Measurements from ENCODE around the gene MMP19. TPM values are rescaled to one million over a fixed set of nuclear protein-coding genes. Genes with fewer than 3 reads are reported as not detected.
"Not testable (repeated sequence)": the region's sequence is repeated elsewhere in the genome, so short reads cannot be mapped to it uniquely, and the experiment has no call there.

MMP19 gene
- total and polyA plus RNA-seq, 11 donors = 0.48 to 16.1 (median 2.8) TPM

DNA sequence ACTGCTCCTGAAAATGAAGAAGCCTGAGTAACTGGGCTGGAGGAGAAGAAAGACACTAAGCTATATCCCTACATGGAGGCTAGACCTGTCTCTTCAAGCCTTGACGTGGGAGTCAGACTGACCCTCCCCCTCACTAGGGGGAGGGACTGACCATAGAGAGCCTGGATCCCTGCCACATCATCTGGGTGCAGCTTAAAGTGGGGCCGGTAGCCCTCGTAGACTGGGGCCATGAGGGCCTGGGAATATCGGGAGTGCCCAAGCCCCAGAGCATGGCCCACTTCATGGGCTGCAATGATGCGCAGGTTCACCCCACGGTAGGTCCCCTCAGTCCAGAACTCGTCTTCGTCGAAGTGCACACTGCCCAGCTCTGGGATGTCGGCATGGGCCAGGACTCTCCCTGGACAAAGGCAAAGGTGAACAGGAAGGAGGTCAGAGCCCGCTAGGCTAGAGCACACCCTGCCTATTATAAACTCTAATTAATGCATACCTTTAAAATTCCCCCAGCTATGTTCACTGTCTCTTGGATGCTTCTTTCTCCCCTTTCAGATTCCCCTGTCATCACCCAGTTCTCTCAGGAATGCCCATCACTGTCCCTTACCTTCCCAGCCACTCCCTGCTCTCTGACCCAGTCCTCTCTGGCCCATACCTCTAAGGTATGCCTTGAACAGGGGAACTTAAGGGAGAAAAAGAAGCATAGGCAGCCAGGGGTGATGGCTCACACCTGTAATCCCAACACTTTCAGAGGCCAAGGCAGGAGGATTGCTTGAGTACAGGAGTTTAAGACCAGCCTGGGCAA lies 3.2 kb downstream of the MMP19 start:
- intact Hi-C loops (cut with DNase I) = no loop called here
- H3K27ac ChIP-seq = no peak overlapping the region
- ATAC-seq (no peak), DNase-seq (no peak)
- no peak overlapping the region for H3K4me3 ChIP-seq
- H3K27me3 ChIP-seq = no peaks in the 10 kb centered on the region
- peaks cover 0 to 14% (median 0%) of the 10 kb centered on the region in 9 donors for H3K36me3 ChIP-seq
- WGBS, 4 donors = 75 to 88% (median 80%) methylated on average over 6 to 11 of the region's 11 CpGs
- no peaks in the 10 kb centered on the region for H3K9me3 ChIP-seq
- H3K4me1 ChIP-seq = peaks cover 0 to 15% (median 0%) of the 10 kb centered on the region in 12 donors
- TF ChIP-seq CTCF (IDR thresholded peaks at IDR 0.05) (no peak), POLR2A (IDR thresholded peaks at IDR 0.05) (no peak)

DNA sequence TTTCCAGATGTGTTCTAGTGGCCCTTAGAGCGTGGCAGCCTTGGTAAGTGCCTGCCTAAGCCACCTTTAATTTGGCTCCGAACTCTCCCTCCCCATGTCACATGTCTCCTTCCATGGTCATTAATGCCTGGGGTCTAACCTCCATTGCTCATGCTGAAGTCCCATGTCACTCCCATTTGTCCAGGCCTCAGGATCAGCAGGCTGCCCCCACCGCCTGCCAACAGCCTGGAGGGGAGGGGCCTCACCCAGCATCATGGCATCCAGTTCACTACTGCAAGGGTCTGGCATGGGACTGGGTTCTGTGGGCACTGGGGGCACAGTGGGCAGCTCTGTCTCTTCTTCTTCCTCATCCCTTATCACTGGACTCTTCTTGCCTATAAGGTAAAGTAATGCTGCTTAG lies 4.4 kb downstream of the MMP19 start:
- TF ChIP-seq CTCF (IDR thresholded peaks at IDR 0.05) (no peak), POLR2A (IDR thresholded peaks at IDR 0.05) (no peak)
- WGBS, 4 donors = 91 to 97% (median 95%) methylated on average over 2 to 3 of the region's 3 CpGs
- Histone ChIP-seq H3K4me1 (peaks cover 0 to 14% (median 0%) of the 10 kb centered on the region in 12 donors), H3K36me3 (peaks cover 0 to 15% (median 0%) of the 10 kb centered on the region in 9 donors), H3K27me3 (no peaks in the 10 kb centered on the region), H3K27ac (no peak overlapping the region), H3K9me3 (no peaks in the 10 kb centered on the region), H3K4me3 (no peak overlapping the region)
- DNase-seq (no peak), ATAC-seq (no peak)
- intact Hi-C loops (cut with DNase I) = no loop called here

DNA sequence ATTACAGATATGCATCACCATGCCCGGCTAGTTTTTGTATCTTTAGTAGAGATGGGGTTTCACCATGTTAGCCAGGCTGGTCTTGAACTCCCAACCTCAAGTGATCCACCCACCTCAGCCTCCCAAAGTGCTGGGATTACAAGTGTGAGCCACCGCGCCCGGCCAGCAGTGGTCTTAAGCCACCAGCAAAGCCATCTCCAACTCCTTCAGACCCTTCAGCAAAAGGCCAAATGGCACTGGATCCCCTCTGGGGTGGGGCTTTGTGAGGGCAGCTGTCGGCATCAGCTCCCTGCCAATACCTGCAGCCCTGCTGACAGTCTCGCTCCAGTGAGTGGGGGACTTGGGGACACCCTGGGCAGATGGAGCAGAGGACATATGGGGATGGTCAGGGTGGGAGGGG lies 8.3 kb downstream of the MMP19 start:
- WGBS, 4 donors = 79 to 100% (median 84%) methylated on average over 5 to 6 of the region's 6 CpGs
- H3K36me3 ChIP-seq = peaks cover 0 to 12% (median 0%) of the 10 kb centered on the region in 9 donors
- not testable (repeated sequence) for ATAC-seq, DNase-seq, H3K27me3 ChIP-seq, H3K4me3 ChIP-seq, H3K9me3 ChIP-seq, H3K27ac ChIP-seq
- intact Hi-C loops (cut with DNase I) = loop anchor here in 4 of 10 donors (5.0 kb wide), 2 partner anchors 93 to 103 kb away; partner anchors contain the start of gene PYM1 (in 3 of the 4)
- H3K4me1 ChIP-seq = peaks cover 0 to 19% (median 9%) of the 10 kb centered on the region in 12 donors

- intact Hi-C loops (cut with DNase I) = loop anchor here in 4 of 10 donors (5.0 kb wide), 2 partner anchors 94 to 104 kb away; partner anchors contain the start of gene PYM1 (in 3 of the 4)
- 87 to 96% (median 95%) methylated on average over 9 to 10 of the region's 10 CpGs for WGBS, 4 donors
- H3K27ac ChIP-seq = no peak overlapping the region
Measured at GRCh38 chr12:55833056-55833455, 9.7 kb downstream of the MMP19 start.

More at GRCh38 chr12:55833056-55833455, 9.7 kb downstream of the MMP19 start:
- Histone ChIP-seq H3K4me3 (no peak overlapping the region), H3K9me3 (no peaks in the 10 kb centered on the region), H3K4me1 (peaks cover 0 to 28% (median 17%) of the 10 kb centered on the region in 12 donors), H3K36me3 (peaks cover 0 to 12% (median 0%) of the 10 kb centered on the region in 9 donors), H3K27me3 (no peaks in the 10 kb centered on the region)
- no peak for TF ChIP-seq CTCF (IDR thresholded peaks at IDR 0.05)
- no peak for TF ChIP-seq POLR2A (IDR thresholded peaks at IDR 0.05)
- ATAC-seq (no peak), DNase-seq (no peak)
